NOMO-1 treated with DMSO at 0.1 percent for 48 hours (cell line): ENCODE data around the gene CCR7.

Experiments
- DNase-seq: peaks from one replicate; lab custom pipeline; 2025; ENCODE audit not compliant: unreplicated experiment; lab: John Stamatoyannopoulos, UW

Gene CCR7

DNA sequence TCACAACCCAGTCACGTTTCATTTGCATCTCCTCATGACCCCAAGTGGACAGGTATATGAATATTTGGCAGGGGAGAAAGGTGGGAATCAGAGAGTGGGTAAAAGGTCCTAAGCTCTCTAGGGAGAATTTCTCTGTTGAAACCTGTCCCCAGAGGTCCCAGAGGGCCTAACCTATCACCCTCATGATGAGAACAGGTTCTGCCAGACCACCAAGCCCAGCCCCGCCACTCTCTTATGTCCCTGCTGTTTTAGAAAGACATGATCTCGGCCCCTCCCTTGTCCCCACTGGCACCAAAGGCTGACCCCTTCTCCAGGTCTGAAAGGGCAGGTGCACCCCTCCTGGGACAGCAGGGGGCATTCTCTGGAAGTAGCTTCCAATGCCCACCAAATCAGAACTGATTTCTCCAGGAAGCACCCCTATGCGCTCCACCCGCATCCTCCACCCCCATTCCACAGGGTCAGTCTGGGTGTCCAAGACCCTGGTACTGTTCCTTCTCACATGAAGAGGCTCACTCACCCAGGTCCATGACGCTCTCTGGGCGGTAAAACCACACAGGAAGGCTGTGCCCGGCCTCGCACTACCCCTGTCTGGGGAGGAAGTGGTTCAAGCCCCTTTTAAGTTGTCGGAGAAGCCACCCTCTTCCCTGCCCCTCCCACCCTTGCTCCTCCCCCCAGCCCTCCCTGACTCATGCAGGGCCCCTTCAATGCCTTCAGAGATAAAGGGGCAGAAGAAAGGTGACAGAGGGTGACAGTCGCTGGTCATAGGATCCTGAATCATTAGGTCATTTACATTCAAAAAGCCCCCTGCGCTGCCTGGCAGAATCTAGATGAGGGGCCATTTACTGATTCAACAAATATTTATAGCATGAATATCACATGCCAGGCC, at the start of gene CCR7:
CCR7 (minus strand) TSS at position 590 of the 886 bp plus-strand sequence; CDS start at position 527, 63 bp downstream.
- DNase-seq = peak; percentile 59

GRCh38 chr17:40614431-40615067, 49.3 kb upstream of the CCR7 start:
- no peak for DNase-seq

GRCh38 chr17:40613467-40614154, 48.3 kb upstream of the CCR7 start:
- DNase-seq = no peak

DNA sequence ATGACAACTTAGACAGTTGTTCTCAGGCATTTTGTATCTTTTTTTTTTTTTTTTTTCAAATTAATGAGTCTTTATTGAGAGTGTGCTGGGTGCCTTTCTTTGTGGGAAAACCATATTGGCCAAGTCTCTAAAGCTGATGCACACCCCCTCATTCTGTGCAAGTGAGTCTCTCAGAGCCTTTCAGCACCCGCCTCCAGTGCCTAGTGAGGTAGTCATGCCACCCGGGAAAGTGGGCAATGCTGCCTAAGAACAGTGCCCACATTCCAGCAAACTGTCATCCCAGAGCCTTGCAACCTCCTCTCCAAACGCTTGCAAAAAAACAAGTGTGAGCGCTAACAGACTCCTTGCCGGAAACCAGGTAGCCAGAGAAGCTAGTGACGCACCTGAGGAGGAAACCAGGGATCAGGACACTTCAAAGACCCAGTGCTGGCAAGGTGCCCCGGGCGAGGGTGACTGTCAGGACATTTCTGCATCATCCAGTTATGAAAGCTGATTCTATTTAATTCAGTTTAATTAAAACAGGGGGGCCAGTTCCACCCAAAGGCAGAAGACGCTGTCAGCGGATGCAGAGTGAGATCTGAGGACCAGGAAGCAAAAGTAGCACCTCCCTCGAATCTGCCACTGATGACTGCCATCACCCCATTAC, 47.5 kb upstream of the CCR7 start:
- no peak for DNase-seq

- no peak for DNase-seq
Observed at GRCh38 chr17:40611840-40612474, 46.7 kb upstream of the CCR7 start.

GRCh38 chr17:40610359-40610758, 45.1 kb upstream of the CCR7 start:
- no peak for DNase-seq

DNA sequence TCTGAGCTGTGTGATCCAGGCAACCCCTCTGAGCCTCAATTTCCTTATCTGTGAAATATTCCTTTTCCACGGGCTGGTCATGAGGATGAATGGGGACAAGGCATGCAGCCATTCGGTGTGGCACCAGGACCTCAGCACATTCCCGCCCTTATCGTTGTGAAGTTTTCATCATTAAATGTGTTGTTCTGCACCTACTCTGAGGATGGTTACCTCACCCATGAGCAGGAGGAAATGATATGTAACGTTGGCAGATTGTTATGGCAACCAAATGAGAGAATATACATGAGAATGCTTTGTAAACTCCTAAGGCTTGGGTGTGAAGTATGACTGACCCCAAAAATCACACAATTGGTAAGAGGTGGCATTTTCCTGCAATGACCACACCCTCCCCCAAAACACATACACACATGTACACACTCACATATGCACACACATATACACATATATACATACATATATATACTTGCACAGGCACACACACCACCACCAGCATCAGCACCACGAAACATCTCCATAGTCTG, 42.8 kb upstream of the CCR7 start:
- no peak for DNase-seq

- DNase-seq = no peak
Observed at GRCh38 chr17:40607641-40608040, 42.4 kb upstream of the CCR7 start.

- no peak for DNase-seq
Observed at GRCh38 chr17:40606548-40607353, 41.5 kb upstream of the CCR7 start.

DNA sequence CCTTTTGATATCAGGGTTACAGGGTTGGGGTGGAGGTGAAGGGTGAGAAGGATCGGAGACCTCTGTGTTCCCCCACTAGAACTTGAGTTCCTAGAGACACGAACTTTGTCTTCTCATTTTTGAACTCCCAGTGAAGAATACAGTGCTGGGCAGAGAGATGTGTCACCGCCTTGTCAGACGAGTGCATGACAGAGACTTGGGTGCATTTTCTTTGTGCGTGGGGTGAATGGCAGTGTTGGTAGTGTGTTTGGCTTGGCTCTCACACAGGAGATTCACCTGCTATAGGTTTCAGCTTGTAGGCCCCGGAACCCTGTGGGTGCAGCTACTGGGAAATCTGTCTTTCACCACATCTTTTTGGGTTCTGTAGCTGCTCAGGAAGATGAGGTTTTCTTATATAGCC, 40.0 kb upstream of the CCR7 start:
- DNase-seq = no peak

GRCh38 chr17:40604327-40605080, 39.2 kb upstream of the CCR7 start:
- no peak for DNase-seq

DNA sequence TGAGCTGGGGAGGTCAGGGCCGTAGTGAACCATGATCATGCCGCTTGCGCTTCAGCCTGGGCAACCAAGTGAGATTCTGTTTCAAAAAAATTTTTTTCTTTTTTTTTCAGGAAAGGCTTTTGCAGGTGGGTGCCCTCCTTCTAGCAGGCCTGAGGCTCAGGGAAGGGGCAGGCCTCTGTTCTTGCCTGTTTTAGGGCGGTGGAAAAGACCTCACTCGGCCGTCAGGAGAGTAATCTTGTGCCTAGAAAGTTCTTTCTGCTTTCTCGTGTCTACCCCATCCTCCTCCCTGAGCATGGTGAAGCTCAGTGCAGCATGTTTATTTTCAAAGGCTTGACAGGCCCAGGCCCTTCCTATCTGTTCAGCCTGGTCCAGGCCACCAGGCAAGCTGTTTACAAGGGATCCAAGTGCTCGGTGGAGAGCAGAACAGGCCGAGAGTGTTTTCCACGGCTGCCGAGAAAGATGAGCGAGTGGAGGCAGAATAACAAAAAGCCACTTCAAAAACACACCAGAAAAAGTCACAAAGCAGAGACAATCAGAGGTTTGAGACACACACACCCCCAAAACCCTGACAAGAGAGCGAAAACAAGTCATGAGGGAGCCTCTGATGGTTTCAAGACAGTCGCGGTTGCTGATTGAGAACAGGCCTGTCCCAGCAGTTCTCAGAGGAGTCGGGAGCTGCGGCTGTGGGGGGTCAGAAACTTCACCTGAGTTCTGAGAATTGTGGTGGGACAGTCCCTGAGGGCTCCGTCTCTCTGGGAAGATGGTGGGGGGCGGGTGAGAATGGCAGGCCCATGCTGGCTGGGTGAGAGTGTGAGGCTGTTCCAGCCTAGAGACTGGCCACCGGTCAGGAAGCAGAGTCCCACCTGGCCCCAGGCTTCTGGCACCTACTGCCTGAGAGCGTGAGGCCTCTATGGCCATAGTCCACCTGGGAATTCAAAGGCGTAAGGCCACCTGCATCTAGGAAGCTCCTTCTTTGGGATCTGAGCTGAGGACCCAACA, 37.5 kb upstream of the CCR7 start:
- no peak for DNase-seq

- no peak for DNase-seq
Observed at GRCh38 chr17:40600486-40601046, 35.3 kb upstream of the CCR7 start.

- DNase-seq = no peak
Observed at GRCh38 chr17:40599468-40599763, 34.1 kb upstream of the CCR7 start.

DNA sequence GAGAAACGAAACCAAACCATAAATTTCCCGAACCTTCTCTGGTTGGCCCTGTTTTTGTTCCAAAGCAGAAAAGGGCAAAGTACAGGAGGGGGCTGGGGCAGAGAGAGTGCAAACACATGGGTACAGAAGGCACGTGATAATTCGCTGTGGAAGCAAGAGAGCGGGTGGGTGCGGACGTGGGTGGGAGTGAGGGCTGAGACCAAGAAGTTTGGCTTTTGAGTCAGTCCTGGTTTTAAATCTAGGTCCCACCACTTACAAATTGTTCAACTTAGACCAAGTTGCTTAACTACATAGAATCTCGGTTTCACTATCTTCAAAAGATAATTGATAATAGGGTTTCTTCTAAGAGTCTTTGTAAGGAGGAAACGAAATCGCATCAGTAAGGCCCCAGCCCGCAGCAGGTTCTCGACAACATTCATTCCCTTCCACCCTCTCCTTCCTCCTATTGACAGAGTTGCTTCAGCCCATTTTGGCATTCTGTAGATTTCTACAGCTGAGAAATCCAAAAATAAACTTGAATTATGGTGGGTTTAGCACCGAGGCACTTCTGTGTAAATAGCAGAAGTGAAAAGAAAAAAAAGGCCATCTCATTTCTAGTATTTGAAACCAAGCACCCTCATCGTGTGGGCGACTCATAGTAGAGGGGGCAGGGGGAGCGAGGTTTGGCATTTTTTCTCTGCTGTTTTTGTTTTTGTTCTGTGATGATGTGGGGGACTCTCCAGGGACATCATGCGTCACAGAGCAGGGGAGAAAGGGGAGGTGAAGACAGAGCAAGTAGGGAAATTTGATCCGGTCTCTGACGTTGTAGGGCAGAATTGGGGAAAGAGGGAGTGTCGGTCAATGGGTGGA, 33.6 kb upstream of the CCR7 start:
- peak; percentile 94 for DNase-seq

DNA sequence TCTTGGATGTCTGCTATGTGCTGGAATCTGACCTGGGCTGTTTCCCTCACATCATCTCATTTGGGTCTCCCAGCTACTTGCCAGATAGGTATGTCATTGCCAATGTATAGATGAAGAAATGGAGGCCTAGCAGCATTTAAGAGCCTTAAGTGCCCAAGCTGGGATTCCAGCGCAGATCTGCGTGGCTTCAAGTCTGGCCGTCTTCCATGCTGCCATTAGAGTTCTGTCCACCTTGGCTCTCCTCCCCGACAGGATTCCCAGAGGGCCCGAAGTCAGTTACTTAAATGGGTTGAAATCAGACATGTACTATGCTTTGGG, 33.0 kb upstream of the CCR7 start:
- DNase-seq = no peak
